Gastroesophageal sphincter (tissue), 4 donors: ENCODE results near the gene KIZ. TPM values are rescaled to one million over a fixed set of nuclear protein-coding genes. Genes with fewer than 3 reads are reported as not detected.

Experiments
- ATAC-seq: fragments of 150-250 bp; one replicate; pipeline ENCODE4 v1.9.1; 2016; ENCODE audit warnings: mild to moderate bottlenecking, moderate library complexity
- H3K27ac ChIP-seq, 4 donors: fragments of 200-600 bp; sonication (generic) in 3 of 4; 1 replicate in 3 of 4; 2 replicates in 1 of 4; pipeline ENCODE4 v1.5.1; 2016 to 2019
- H3K27me3 ChIP-seq: fragments of 200-600 bp; sonication (generic); one replicate; pipeline ENCODE4 v1.5.1; 2019
- H3K36me3 ChIP-seq, 2 donors: fragments of 200-600 bp; sonication (generic); one replicate each; pipeline ENCODE4 v1.5.1; 2019; ENCODE audit warnings: control low read depth in 1 of 2
- H3K4me1 ChIP-seq, 3 donors: fragments of 200-600 bp; sonication (generic); 1 replicate in 2 of 3; 2 replicates in 1 of 3; pipeline ENCODE4 v1.5.1; 2016 to 2019; ENCODE audit warnings: control low read depth in 2 of 3
- H3K4me3 ChIP-seq, 2 donors: fragments of 200-600 bp; sonication (generic); one replicate each; pipeline ENCODE4 v1.5.1; 2019; ENCODE audit warnings: mild to moderate bottlenecking in 1 of 2, moderate library complexity in 1 of 2
- H3K9me3 ChIP-seq, 3 donors: fragments of 200-600 bp; sonication (generic); one replicate each; pipeline ENCODE4 v1.5.1; 2017 to 2019; ENCODE audit warnings: control low read depth in 2 of 3
- EP300 ChIP-seq: sonication (generic); formaldehyde crosslinking; IDR thresholded peaks from one replicate; pipeline ENCODE4 v1.6.1; 2017; ENCODE audit warnings: antibody characterized with exemption, mild to moderate bottlenecking
- POLR2A ChIP-seq, 2 donors: fragments of 450-650 bp; IDR thresholded peaks; one replicate each; pipeline ENCODE4 v1.6.1; 2017; ENCODE audit warnings: antibody characterized with exemption in 2 of 2, mild to moderate bottlenecking in 2 of 2, moderate library complexity in 1 of 2
- POLR2AphosphoS5 ChIP-seq: sonication (generic); formaldehyde crosslinking; IDR thresholded peaks from one replicate; pipeline ENCODE4 v1.6.1; 2017; ENCODE audit warnings: antibody characterized with exemption
- WGBS, 2 donors: methylation state at CpG; one replicate each; pipeline ENCODE4 v1.1.5; 2018; ENCODE audit warnings: low coverage in 1 of 2; 5-methylcytosine and 5-hydroxymethylcytosine counted together
- total RNA-seq, 4 donors: library from RNA; depleted of rRNA; stranded (reverse); fragments of >200 nt; gene quantifications; one replicate each; pipeline ENCODE4 v1.1.0, GENCODE V29; 2016
- TF ChIP-seq, protein P1 (sequence below), 4 experiments: fragments of 200-600 bp in 2 of 4; fragments of 450-650 bp in 2 of 4; sonication (generic) in 1 of 4; IDR thresholded peaks; one replicate each; pipeline ENCODE4 v1.5.1; 2017 to 2019; ENCODE audit warnings: antibody characterized with exemption in 4 of 4, mild to moderate bottlenecking in 2 of 4, moderate library complexity in 2 of 4

Gene KIZ
- total RNA-seq, 4 donors from 2014 or later, result 19.9 to 31.0 (median 30.6) TPM

DNA sequence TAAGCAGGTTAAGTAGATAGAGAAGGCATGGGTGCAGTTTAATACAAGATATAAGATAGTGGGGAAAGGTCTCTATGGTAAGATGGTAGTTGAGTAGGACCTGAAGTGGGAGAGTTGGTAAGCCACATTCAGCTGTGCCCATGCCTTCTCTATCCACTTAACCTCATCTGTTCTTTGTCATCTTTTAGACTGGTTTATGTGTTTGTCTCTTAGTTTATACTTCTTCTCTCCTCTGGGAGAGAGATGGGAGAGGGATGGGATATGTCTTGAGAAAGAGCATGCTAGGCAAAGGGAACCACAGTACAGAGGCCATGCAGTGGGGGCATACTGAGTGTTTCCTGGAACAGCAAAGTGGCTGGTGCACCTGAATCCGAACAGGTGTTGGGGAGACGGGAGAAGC is 46.7 kb downstream of the KIZ start:
- WGBS, 2 donors, result 100% methylated on average over 1 to 2 of the region's 2 CpGs
- Histone ChIP-seq H3K9me3 (peaks cover 0 to 11% (median 0%) of the 10 kb centered on the region in 3 donors), H3K36me3 (peaks cover 0 to 8% of the 10 kb centered on the region in 2 donors), H3K4me1 (no peaks in the 10 kb centered on the region), H3K27ac (no peak overlapping the region), H3K4me3 (no peak overlapping the region), H3K27me3 (no peaks in the 10 kb centered on the region)
- no peak for ATAC-seq
- TF ChIP-seq, protein P1, sequence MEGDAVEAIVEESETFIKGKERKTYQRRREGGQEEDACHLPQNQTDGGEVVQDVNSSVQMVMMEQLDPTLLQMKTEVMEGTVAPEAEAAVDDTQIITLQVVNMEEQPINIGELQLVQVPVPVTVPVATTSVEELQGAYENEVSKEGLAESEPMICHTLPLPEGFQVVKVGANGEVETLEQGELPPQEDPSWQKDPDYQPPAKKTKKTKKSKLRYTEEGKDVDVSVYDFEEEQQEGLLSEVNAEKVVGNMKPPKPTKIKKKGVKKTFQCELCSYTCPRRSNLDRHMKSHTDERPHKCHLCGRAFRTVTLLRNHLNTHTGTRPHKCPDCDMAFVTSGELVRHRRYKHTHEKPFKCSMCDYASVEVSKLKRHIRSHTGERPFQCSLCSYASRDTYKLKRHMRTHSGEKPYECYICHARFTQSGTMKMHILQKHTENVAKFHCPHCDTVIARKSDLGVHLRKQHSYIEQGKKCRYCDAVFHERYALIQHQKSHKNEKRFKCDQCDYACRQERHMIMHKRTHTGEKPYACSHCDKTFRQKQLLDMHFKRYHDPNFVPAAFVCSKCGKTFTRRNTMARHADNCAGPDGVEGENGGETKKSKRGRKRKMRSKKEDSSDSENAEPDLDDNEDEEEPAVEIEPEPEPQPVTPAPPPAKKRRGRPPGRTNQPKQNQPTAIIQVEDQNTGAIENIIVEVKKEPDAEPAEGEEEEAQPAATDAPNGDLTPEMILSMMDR (IDR thresholded peaks at IDR 0.05), result no peak
- TF ChIP-seq POLR2A (IDR thresholded peaks at IDR 0.05), result no peak
- TF ChIP-seq POLR2AphosphoS5, result no peak
- no peak for TF ChIP-seq EP300

DNA sequence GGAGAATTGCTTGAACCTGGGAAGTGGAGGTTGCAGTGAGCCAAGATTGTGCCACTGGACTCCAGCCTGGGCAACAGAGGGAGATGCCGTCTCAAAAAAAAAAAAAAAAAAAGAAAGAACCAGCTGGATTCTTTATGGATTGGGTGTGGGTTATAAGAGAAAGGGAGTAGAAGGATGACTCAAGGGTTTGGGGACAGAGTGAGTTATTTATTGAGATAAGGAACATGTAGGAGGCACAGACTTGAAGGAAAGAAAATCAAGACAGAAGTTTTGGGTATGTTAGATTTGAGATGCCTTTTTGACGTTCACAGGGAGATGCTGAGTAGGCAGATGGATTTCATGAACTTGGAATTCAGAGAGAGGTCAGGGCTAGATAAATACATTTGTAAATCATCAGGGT is 47.6 kb downstream of the KIZ start:
- WGBS, 2 donors, result 66 to 80% methylated on average over 1 to 2 of the region's 2 CpGs
- Histone ChIP-seq H3K4me3 (no peak overlapping the region), H3K36me3 (peaks cover 0 to 7% of the 10 kb centered on the region in 2 donors), H3K27me3 (no peaks in the 10 kb centered on the region), H3K4me1 (no peaks in the 10 kb centered on the region), H3K27ac (no peak overlapping the region), H3K9me3 (peaks cover 0 to 15% (median 0%) of the 10 kb centered on the region in 3 donors)
- no peak for ATAC-seq
- TF ChIP-seq POLR2A (IDR thresholded peaks at IDR 0.05) (no peak), POLR2AphosphoS5 (no peak), EP300 (no peak)
- TF ChIP-seq, protein P1 (IDR thresholded peaks at IDR 0.05), result no peak

DNA sequence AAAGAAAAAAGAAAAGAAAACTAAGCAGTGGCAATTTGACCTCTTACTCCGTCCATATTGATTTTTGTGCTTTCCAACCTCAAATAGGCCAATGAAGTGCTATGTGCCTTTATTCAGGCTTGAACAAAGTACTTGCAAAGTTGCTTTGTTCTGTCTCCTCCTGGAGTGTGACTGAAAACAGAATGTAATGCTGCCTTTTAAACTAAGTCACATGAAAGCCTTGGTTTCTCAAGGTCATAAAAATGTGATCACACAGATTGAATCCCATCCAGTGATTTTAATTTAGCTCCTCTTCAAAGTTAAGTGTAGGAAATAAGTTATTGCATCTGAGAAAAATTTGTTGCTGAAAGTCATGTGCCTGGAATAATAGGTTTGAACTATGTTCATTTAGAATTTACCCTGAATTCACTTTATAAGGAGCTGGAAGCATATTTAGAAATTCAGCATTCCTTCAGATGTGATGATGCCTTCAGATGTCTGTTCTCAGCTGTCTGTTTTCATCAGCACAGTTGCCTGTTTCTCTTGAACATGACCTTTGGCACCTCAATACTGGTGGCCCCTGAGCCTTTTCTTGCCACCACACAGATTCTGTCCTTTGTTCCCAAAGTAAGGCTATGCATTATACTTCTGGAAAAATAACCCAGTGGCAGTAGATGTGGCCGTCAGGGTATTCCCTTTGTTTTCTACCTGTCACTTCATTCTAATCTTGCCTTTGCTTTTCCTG is 48.8 kb downstream of the KIZ start:
- Histone ChIP-seq H3K27ac (no peak overlapping the region), H3K4me3 (no peak overlapping the region), H3K4me1 (no peaks in the 10 kb centered on the region), H3K9me3 (peaks cover 0 to 15% (median 0%) of the 10 kb centered on the region in 3 donors), H3K27me3 (no peaks in the 10 kb centered on the region), H3K36me3 (peaks cover 0 to 7% of the 10 kb centered on the region in 2 donors)
- ATAC-seq, result no peak
- WGBS, 2 donors, result 76 to 82% methylated on average over 2 of the region's 2 CpGs
- TF ChIP-seq POLR2AphosphoS5 (no peak), POLR2A (IDR thresholded peaks at IDR 0.05) (no peak), EP300 (no peak)
- TF ChIP-seq, protein P1 (IDR thresholded peaks at IDR 0.05), result no peak

DNA sequence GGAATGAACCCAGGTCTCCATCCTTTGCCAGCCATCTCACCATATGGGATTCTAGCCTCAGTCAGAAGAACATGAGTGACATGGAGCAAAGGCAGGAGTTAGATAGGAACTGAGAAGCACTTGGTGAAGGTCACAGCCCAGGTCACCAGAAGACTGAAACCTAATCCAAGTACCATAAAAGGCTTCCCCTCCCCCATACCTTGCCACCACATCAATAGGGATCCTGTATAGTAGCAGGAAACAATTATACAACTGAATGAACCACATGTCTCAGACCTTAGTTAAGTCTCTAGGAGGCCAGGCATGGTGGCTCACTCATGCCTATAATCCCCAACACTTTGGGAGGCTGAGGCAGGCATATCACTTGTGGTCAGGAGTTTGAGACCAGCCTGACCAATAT is 49.6 kb downstream of the KIZ start:
- peaks cover 0 to 7% of the 10 kb centered on the region in 2 donors for H3K36me3 ChIP-seq
- H3K9me3 ChIP-seq, result peaks cover 0 to 15% (median 0%) of the 10 kb centered on the region in 3 donors
- no peaks in the 10 kb centered on the region for H3K4me1 ChIP-seq
- no peak overlapping the region for H3K27ac ChIP-seq
- no peak overlapping the region for H3K4me3 ChIP-seq
- TF ChIP-seq POLR2AphosphoS5, result no peak
- TF ChIP-seq, protein P1 (IDR thresholded peaks at IDR 0.05), result no peak
- TF ChIP-seq POLR2A (IDR thresholded peaks at IDR 0.05), result no peak
- TF ChIP-seq EP300, result no peak
- no peaks in the 10 kb centered on the region for H3K27me3 ChIP-seq
- no peak for ATAC-seq

DNA sequence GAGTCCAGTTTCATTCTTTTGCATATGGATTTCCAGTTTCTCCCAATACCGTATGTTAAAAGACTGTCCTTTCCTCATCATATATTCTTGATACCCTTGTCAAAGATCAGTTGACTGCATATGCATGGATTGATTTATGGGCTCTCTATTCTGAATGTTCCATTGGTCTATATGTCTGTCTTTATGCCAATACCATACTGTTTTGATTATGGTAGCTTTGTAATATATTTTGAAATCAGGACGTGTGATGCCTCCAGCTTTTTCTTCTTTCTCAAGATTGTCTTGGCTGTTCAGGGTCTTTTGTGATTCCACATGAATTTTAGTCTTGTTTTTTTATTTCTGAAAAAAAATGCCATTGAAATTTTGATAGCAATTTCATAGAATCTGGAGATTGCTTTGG is 51.9 kb downstream of the KIZ start:
- ATAC-seq, result no peak
- no peaks in the 10 kb centered on the region for H3K4me1 ChIP-seq
- H3K4me3 ChIP-seq, result no peak overlapping the region
- H3K27me3 ChIP-seq, result no peaks in the 10 kb centered on the region
- TF ChIP-seq EP300 (no peak), POLR2A (IDR thresholded peaks at IDR 0.05) (no peak), POLR2AphosphoS5 (no peak)
- TF ChIP-seq, protein P1 (IDR thresholded peaks at IDR 0.05), result no peak
- H3K9me3 ChIP-seq, result peaks cover 0 to 15% (median 0%) of the 10 kb centered on the region in 3 donors
- no peak overlapping the region for H3K27ac ChIP-seq
- peaks cover 0 to 7% of the 10 kb centered on the region in 2 donors for H3K36me3 ChIP-seq
- WGBS, 2 donors, result 96 to 100% methylated on average over 2 of the region's 2 CpGs
